Measurements from ENCODE around the gene GSS.
"Not testable (repeated sequence)": the region's sequence is repeated elsewhere in the genome, so short reads cannot be mapped to it uniquely, and the experiment has no call there.

GSS gene

GRCh38 chr20:34942301-34942700, 13.3 kb downstream of the GSS start:
- no peak for DNase-seq

- no peak for DNase-seq
Measured at GRCh38 chr20:34941226-34941625, 14.4 kb downstream of the GSS start.

GRCh38 chr20:34940081-34940481, 15.5 kb downstream of the GSS start:
- no peak for DNase-seq

GRCh38 chr20:34938466-34939163, 17.0 kb downstream of the GSS start:
- no peak for DNase-seq

- DNase-seq, result no peak
Measured at GRCh38 chr20:34931771-34932170, 23.8 kb downstream of the GSS start.

- DNase-seq, result no peak
Measured at GRCh38 chr20:34928411-34928810, 27.2 kb downstream of the GSS start.

- no peak for DNase-seq
Measured at GRCh38 chr20:34927736-34928135, 27.9 kb downstream of the GSS start.

- no peak for DNase-seq
Measured at GRCh38 chr20:34926581-34926980, 29.0 kb downstream of the GSS start.

- DNase-seq, result no peak
Measured at GRCh38 chr20:34925981-34926380, 29.6 kb downstream of the GSS start.

- DNase-seq, result no peak
Measured at GRCh38 chr20:34925341-34925740, 30.3 kb downstream of the GSS start.

- DNase-seq, result no peak
Measured at GRCh38 chr20:34923414-34923813, 32.2 kb downstream of the GSS start.

GRCh38 chr20:34922654-34923381, 32.8 kb downstream of the GSS start:
- no peak for DNase-seq

GRCh38 chr20:34921436-34921835, 34.2 kb downstream of the GSS start:
- DNase-seq, result no peak

- no peak for DNase-seq
Measured at GRCh38 chr20:34920055-34920454, 35.6 kb downstream of the GSS start.

- DNase-seq, result no peak
Measured at GRCh38 chr20:34916774-34917354, 38.7 kb downstream of the GSS start.

- DNase-seq, result no peak
Measured at GRCh38 chr20:34915749-34916455, 39.7 kb downstream of the GSS start.

- DNase-seq, result no peak
Measured at GRCh38 chr20:34915131-34915530, 40.5 kb downstream of the GSS start.

GRCh38 chr20:34907616-34908469, 47.8 kb downstream of the GSS start:
- peak; percentile 52 for DNase-seq

- DNase-seq, result no peak
Measured at GRCh38 chr20:34904202-34904621, 51.4 kb downstream of the GSS start.

- DNase-seq, result not testable (repeated sequence)
Measured at GRCh38 chr20:34898731-34899130, 56.9 kb downstream of the GSS start.

GRCh38 chr20:34898129-34898528, 57.5 kb downstream of the GSS start:
- not testable (repeated sequence) for DNase-seq

- DNase-seq, result no peak
Measured at GRCh38 chr20:34896086-34896621, 59.5 kb downstream of the GSS start.
